Spleen (tissue), 7 donors: Measurements from ENCODE around the gene P2RX4.

Experiments
- POLR2A ChIP-seq, 3 donors: fragments of 450-650 bp; IDR thresholded peaks; one replicate each; pipeline ENCODE4 v1.5.1; 2017; ENCODE audit warnings: antibody characterized with exemption in 3 of 3, mild to moderate bottlenecking in 1 of 3
- POLR2AphosphoS5 ChIP-seq, 3 donors: sonication (generic); formaldehyde crosslinking; IDR thresholded peaks; one replicate each; pipeline ENCODE4 v1.5.1; 2017; ENCODE audit warnings: antibody characterized with exemption in 3 of 3
- TF ChIP-seq, protein P1 (sequence below), 11 experiments: fragments of 200-600 bp in 7 of 11; fragments of 450-650 bp in 4 of 11; sonication (generic) in 4 of 11; IDR thresholded peaks in 8 of 11; conservative IDR thresholded peaks in 3 of 11; 1 replicate in 7 of 11; 2 replicates in 4 of 11; pipeline versions ENCODE4 v1.4.0 to v1.8.0; 2016 to 2021; ENCODE audit warnings: antibody characterized with exemption in 11 of 11, inconsistent platforms in 4 of 11, mild to moderate bottlenecking in 1 of 11
- donor health status: DM: no; HTN: no; CAD: no; lungs with moderate emphysema.
- donor health status: DM: no; HTN: no; CAD: no.
- donor health status: DM: no; HTN: no; CAD: no.

- TF ChIP-seq, protein P1, sequence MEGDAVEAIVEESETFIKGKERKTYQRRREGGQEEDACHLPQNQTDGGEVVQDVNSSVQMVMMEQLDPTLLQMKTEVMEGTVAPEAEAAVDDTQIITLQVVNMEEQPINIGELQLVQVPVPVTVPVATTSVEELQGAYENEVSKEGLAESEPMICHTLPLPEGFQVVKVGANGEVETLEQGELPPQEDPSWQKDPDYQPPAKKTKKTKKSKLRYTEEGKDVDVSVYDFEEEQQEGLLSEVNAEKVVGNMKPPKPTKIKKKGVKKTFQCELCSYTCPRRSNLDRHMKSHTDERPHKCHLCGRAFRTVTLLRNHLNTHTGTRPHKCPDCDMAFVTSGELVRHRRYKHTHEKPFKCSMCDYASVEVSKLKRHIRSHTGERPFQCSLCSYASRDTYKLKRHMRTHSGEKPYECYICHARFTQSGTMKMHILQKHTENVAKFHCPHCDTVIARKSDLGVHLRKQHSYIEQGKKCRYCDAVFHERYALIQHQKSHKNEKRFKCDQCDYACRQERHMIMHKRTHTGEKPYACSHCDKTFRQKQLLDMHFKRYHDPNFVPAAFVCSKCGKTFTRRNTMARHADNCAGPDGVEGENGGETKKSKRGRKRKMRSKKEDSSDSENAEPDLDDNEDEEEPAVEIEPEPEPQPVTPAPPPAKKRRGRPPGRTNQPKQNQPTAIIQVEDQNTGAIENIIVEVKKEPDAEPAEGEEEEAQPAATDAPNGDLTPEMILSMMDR (IDR thresholded peaks at IDR 0.05 in 8 of 11, conservative IDR thresholded peaks at IDR 0.05 in 3 of 11), result no peak
- TF ChIP-seq POLR2A (IDR thresholded peaks at IDR 0.05), result no peak
- TF ChIP-seq POLR2AphosphoS5 (IDR thresholded peaks at IDR 0.05), result no peak
Observed at GRCh38 chr12:121217063-121217462, 7.1 kb downstream of the P2RX4 start.
